ENCODE data around the gene RAB29. TPM values are rescaled to one million over a fixed set of nuclear protein-coding genes. Genes with fewer than 3 reads are reported as not detected.

Gene RAB29
- total RNA-seq, 1 donor from 2014 or later = 30.1 TPM

GRCh38 chr1:205794011-205794730 lies 18.9 kb upstream of the RAB29 start:
- no peak for DNase-seq (ENCODE audit: low spot score)

GRCh38 chr1:205792961-205793673 lies 17.8 kb upstream of the RAB29 start:
- no peak for DNase-seq (ENCODE audit: low spot score)

GRCh38 chr1:205792481-205792881 lies 17.2 kb upstream of the RAB29 start:
- DNase-seq (ENCODE audit: low spot score) = no peak

- DNase-seq (ENCODE audit: low spot score) = peak; percentile 68
Measured at GRCh38 chr1:205791568-205792180, 16.4 kb upstream of the RAB29 start.

GRCh38 chr1:205787287-205787916 lies 12.1 kb upstream of the RAB29 start:
- no peak for DNase-seq (ENCODE audit: low spot score)

GRCh38 chr1:205786601-205787000 lies 11.3 kb upstream of the RAB29 start:
- no peak for DNase-seq (ENCODE audit: low spot score)

- DNase-seq (ENCODE audit: low spot score) = no peak
Measured at GRCh38 chr1:205785446-205785845, 10.2 kb upstream of the RAB29 start.

- DNase-seq (ENCODE audit: low spot score) = no peak
Measured at GRCh38 chr1:205783904-205784303, 8.6 kb upstream of the RAB29 start.

GRCh38 chr1:205783433-205783795 lies 8.1 kb upstream of the RAB29 start:
- no peak for DNase-seq (ENCODE audit: low spot score)

GRCh38 chr1:205782627-205783432 lies 7.5 kb upstream of the RAB29 start:
- DNase-seq (ENCODE audit: low spot score) = no peak

GRCh38 chr1:205780335-205780734 lies 5.1 kb upstream of the RAB29 start:
- DNase-seq (ENCODE audit: low spot score) = no peak

GRCh38 chr1:205777994-205778393 lies 2.7 kb upstream of the RAB29 start:
- no peak for DNase-seq (ENCODE audit: low spot score)

- no peak for DNase-seq (ENCODE audit: low spot score)
Measured at GRCh38 chr1:205775717-205776056, 405 bp upstream of the RAB29 start.

GRCh38 chr1:205774198-205775014 lies 876 bp downstream of the RAB29 start:
- no peak for DNase-seq (ENCODE audit: low spot score)

GRCh38 chr1:205772607-205773032 lies 2.7 kb downstream of the RAB29 start:
- DNase-seq (ENCODE audit: low spot score) = no peak

- no peak for DNase-seq (ENCODE audit: low spot score)
Measured at GRCh38 chr1:205770618-205771017, 4.7 kb downstream of the RAB29 start.

GRCh38 chr1:205769641-205770365 lies 5.5 kb downstream of the RAB29 start:
- no peak for DNase-seq (ENCODE audit: low spot score)

GRCh38 chr1:205767248-205767647 lies 8.0 kb downstream of the RAB29 start:
- no peak for DNase-seq (ENCODE audit: low spot score)

GRCh38 chr1:205766570-205766969 lies 8.7 kb downstream of the RAB29 start:
- DNase-seq (ENCODE audit: low spot score) = no peak

- DNase-seq (ENCODE audit: low spot score) = no peak
Measured at GRCh38 chr1:205766038-205766437, 9.2 kb downstream of the RAB29 start.

Data from mucosa of gallbladder (tissue), 1 donor.